Fibroblast of skin of abdomen (primary cell): Measurements from ENCODE around the gene ZPBP2.

Experiments
- DNase-seq: peaks from one replicate; pipeline ENCODE4 v3.0.0-alpha.2; 2013

ZPBP2 gene

GRCh38 chr17:39913989-39914388 is 46.0 kb downstream of the ZPBP2 start:
- no peak for DNase-seq

- no peak for DNase-seq
These were observed 47.6 kb downstream of the ZPBP2 start for GRCh38 chr17:39915559-39915958.

- DNase-seq: peak; percentile 10
These were observed 48.9 kb downstream of the ZPBP2 start for GRCh38 chr17:39916918-39917317.

GRCh38 chr17:39919087-39919683 is 51.2 kb downstream of the ZPBP2 start:
- DNase-seq: no peak

GRCh38 chr17:39920218-39921210 is 52.5 kb downstream of the ZPBP2 start:
- no peak for DNase-seq

GRCh38 chr17:39921323-39921722 is 53.3 kb downstream of the ZPBP2 start:
- DNase-seq: no peak

GRCh38 chr17:39922006-39922405 is 54.0 kb downstream of the ZPBP2 start:
- no peak for DNase-seq

GRCh38 chr17:39923230-39923629 is 55.2 kb downstream of the ZPBP2 start:
- no peak for DNase-seq

GRCh38 chr17:39923836-39924690 is 56.1 kb downstream of the ZPBP2 start:
- DNase-seq: no peak

- DNase-seq: no peak
These were observed 56.7 kb downstream of the ZPBP2 start for GRCh38 chr17:39924691-39925055.

- no peak for DNase-seq
These were observed 57.5 kb downstream of the ZPBP2 start for GRCh38 chr17:39925282-39926134.

GRCh38 chr17:39926135-39926587 is 58.2 kb downstream of the ZPBP2 start:
- DNase-seq: no peak

GRCh38 chr17:39926588-39927100 is 58.6 kb downstream of the ZPBP2 start:
- DNase-seq: peak; percentile 4
